Left lobe of liver (tissue), 2 donors: ENCODE data around the gene UNC5B. TPM values are rescaled to one million over a fixed set of nuclear protein-coding genes. Genes with fewer than 3 reads are reported as not detected.
"Not testable (repeated sequence)": the region's sequence is repeated elsewhere in the genome, so short reads cannot be mapped to it uniquely, and the experiment has no call there.

Source experiments
- ATAC-seq: fragments of 200-7000 bp; cut with Tn5 transposase; one replicate; pipeline ENCODE4 v1.9.1; 2020; ENCODE audit warnings: mild to moderate bottlenecking, moderate library complexity
- DNase-seq: peaks from one replicate; pipeline ENCODE4 v3.0.0-alpha.2; 2020; ENCODE audit warnings: low spot score
- total RNA-seq: library from RNA; stranded (reverse); gene quantifications from one replicate; pipeline ENCODE4 v1.2.1, GENCODE V29; 2021
- donor health status: DM: no; HTN: no; CAD: no; lungs with moderate emphysema.
- donor health status: DM: no; HTN: yes; CAD: no.

Gene UNC5B
- total RNA-seq, 1 donor from 2014 or later, result 1.8 TPM

- no peak for ATAC-seq
- no peak for DNase-seq
Measured at GRCh38 chr10:71294091-71294561, 81.8 kb downstream of the UNC5B start.

- DNase-seq, result no peak
- ATAC-seq, result no peak
Measured at GRCh38 chr10:71294856-71295255, 82.5 kb downstream of the UNC5B start.

GRCh38 chr10:71295641-71296040 is 83.3 kb downstream of the UNC5B start:
- ATAC-seq (no peak), DNase-seq (no peak)

GRCh38 chr10:71296086-71296485 is 83.7 kb downstream of the UNC5B start:
- no peak for DNase-seq

GRCh38 chr10:71296811-71297210 is 84.4 kb downstream of the UNC5B start:
- DNase-seq, ATAC-seq: not testable (repeated sequence)

More at GRCh38 chr10:71296086-71296485, 83.7 kb downstream of the UNC5B start:
- ATAC-seq, result no peak

- ATAC-seq (no peak), DNase-seq (no peak)
Measured at GRCh38 chr10:71297343-71297742, 85.0 kb downstream of the UNC5B start.

- no peak for DNase-seq
- ATAC-seq, result no peak
Measured at GRCh38 chr10:71299071-71299785, 86.9 kb downstream of the UNC5B start.

GRCh38 chr10:71300555-71301370 is 88.4 kb downstream of the UNC5B start:
- no peak for DNase-seq

GRCh38 chr10:71301371-71301916 is 89.1 kb downstream of the UNC5B start:
- no peak for DNase-seq
- no peak for ATAC-seq

More at GRCh38 chr10:71300555-71301370, 88.4 kb downstream of the UNC5B start:
- no peak for ATAC-seq

GRCh38 chr10:71302451-71302850 is 90.1 kb downstream of the UNC5B start:
- no peak for ATAC-seq
- no peak for DNase-seq

GRCh38 chr10:71302874-71303568 is 90.7 kb downstream of the UNC5B start:
- ATAC-seq (peak; percentile 57), DNase-seq (no peak)

GRCh38 chr10:71303569-71303907 is 91.2 kb downstream of the UNC5B start:
- no peak for DNase-seq
- ATAC-seq, result no peak

GRCh38 chr10:71304914-71305313 is 92.5 kb downstream of the UNC5B start:
- DNase-seq (no peak), ATAC-seq (no peak)

GRCh38 chr10:71306979-71307378 is 94.6 kb downstream of the UNC5B start:
- DNase-seq (no peak), ATAC-seq (no peak)

- ATAC-seq, result peak; percentile 77
Measured at GRCh38 chr10:71307469-71308085, 95.2 kb downstream of the UNC5B start.

GRCh38 chr10:71308244-71308643 is 95.9 kb downstream of the UNC5B start:
- no peak for DNase-seq

More at GRCh38 chr10:71307469-71308085, 95.2 kb downstream of the UNC5B start:
- peak; percentile 83 for DNase-seq

GRCh38 chr10:71308985-71309384 is 96.6 kb downstream of the UNC5B start:
- DNase-seq (no peak), ATAC-seq (no peak)

More at GRCh38 chr10:71308244-71308643, 95.9 kb downstream of the UNC5B start:
- no peak for ATAC-seq

- DNase-seq, result no peak
- no peak for ATAC-seq
Measured at GRCh38 chr10:71309919-71310318, 97.5 kb downstream of the UNC5B start.

GRCh38 chr10:71312220-71312619 is 99.8 kb downstream of the UNC5B start:
- no peak for ATAC-seq
- DNase-seq, result no peak
